HG02852 (cell line): ENCODE data around the gene PLBD2.

Experiments used
- ATAC-seq: cut with Tn5 transposase; IDR thresholded peaks from one replicate; pipeline ENCODE4 v1.9.1; 2021; ENCODE audit warnings: mild to moderate bottlenecking, moderate library complexity; ENCODE audit not compliant: unreplicated experiment

Gene PLBD2

DNA sequence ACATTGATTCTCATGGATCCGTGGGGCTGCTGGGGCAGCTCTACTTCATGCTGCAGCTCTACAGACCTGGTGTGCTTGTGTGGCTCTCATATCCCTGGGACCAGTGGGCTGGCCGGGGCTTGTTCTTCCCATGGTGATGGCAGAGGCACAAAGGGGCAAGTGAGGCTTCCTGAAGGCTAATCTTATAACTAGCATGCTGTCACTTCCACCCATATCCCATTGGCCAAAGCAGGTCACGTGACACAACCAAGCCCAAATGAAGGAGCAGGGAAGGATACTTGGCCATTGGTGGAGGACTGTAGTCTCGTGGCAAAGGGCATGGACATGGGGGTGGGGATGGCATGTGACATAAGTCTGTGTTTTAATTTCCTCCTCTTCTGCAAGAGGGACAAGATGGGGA, 9.9 kb downstream of the PLBD2 start:
- ATAC-seq: no peak

DNA sequence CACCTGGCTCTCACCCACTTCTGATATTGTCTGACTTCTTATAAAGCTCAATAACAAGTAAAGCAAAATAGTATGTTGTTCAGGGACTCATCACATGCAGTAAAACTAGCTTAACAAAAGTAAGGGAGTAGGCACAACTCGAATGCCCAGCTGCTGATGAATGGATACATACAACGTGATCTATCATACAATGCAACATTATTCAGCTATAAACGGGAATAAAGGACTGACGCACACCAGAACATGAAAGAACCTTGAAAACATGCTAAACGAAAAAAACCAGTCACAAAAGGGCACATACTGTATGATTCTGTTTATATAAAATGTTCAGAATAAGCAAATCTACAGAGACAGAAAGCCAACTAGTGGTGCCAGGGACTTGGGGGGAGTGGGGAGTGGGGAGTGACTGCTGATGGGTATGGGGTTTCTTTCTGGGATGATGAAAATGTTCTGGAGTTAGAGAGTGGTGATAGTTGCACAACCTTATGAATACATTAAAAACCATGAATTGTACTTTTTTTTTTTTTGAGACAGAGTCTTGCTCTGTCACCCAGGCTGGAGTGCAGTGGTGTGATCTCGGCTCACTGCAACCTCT, 11.1 kb downstream of the PLBD2 start:
- ATAC-seq: no peak

DNA sequence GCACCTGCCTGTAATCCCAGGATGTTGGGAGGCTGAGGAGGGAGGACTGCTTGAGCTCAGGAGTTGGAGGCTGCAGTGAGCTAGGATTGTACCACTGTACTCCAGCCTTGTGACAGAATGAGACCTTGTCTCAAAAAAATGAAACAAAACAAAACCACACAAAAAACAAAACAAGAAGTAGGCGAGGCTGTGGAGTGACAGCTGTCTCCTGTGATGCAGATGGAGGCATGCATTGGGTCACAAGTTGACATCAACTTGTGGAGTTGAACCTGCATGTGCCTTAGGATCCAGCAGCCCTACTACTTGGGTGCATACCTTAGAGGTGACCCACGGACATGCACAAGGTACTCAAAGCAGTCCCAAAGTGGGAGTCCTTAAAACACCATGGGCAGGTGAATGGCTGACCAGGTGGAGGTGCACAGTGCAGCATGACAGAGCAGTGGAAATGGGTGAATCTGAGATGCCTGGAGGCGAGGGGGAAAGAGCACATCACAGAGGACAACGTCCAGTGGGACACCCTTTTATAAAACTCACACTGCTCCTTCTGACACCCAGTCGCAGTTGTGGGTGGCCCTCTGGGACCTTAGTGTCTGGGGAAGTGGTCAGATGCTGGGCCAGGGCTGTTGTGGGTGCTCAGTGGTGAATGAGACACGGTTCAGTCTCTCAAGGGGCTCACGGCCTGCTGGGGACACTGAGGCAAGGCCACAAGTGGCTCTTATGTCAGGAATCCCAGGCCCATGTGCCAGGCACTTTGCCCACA, 12.7 kb downstream of the PLBD2 start:
- ATAC-seq: no peak

DNA sequence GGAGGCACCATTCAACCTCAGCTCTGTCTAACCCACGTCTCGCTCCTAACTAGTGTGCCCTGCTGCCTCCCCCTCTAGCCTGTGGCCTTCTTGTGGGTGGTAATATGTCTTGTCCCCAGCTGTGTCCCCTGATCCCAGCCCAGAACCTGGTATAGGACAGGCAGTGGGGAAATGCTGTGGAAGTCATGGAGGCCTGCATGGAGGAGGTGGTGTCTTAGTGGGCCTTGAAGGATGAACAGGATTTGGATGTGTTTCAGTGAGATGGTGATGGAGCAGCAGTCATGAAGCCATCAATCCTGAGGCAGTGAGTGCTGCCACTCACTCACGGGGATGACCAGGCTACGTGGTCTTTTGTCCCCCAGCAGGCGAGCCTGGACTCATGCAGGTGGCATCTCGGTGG, 13.4 kb downstream of the PLBD2 start:
- ATAC-seq: no peak

DNA sequence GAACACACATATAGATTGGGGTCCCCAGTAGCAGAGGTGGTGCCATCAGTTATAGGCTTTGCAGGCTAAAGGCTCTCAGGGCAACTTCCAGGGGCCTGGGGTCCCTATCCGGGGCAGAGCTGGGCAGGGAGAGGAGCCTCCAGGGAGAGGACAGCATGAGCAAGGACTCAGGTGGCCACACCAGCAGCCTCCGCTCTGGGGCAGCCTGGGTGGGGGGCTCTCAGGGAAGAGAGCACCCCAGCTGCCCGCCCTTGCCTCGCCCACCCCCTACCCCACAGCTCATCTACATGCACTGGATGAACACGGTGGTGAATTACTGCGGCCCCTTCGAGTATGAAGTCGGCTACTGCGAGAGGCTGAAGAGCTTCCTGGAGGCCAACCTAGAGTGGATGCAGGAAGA, 14.0 kb downstream of the PLBD2 start:
- ATAC-seq: no peak

DNA sequence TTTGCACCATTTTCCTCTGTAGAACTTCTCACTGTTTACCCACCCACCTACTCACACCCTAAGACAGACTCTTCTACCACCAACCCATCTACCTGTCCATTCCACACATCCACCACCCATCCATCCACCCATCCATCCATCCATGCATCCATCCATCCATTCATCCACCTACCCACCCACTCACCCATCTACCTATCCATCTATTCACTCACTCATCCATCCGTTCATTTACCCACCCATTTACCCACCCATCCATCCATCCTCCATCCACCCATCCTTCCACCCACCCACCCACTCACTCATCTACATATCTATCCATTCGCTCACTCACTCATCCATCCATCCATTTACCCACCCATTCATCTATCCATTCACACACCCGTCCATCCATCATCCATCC, 15.1 kb downstream of the PLBD2 start:
- no peak for ATAC-seq

DNA sequence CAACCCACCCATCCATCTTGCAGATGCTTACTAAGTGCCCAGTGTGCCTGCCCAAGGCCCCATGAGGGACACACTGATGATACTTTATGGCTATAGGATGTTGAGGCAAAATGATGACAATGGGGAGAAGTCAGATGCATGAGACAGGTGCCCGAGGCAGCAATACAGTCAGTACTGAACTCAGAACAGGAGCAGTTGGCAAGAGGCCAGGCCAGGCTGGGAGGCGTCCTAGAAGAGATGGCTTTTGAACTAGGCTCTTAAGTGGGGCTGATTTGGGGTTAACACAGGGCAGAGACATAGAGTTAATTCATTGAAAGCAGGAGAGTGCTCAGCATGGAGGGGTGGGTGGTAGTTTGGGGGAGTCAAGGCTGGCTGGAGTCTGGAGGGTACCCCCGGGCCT, 15.6 kb downstream of the PLBD2 start:
- ATAC-seq: no peak

DNA sequence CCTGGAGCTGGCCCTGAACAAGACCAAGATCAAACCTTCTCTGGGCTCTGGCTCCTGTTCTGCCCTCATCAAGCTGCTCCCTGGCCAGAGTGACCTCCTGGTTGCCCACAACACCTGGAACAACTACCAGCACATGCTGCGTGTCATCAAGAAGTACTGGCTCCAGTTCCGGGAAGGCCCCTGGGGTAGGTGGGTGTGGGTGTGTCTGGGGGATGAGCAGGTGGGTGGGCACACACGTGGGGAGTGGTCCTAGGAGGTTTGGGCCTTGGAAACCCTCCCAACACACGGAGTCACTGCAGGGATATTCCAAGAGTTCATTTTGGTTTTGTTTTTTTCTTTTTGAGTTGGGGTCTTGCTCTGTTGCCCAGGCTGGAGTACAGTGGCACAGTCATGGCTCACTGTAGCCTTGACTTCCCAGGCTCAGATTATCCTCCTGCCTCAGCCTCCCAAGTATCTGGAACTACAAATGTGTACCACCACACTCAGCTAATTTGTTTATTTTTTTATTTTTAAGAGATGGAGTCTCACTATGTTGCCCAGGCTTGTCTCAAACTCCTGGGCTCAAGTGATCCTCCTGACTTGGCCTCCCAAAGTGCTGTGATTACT, 16.5 kb downstream of the PLBD2 start:
- ATAC-seq: no peak

DNA sequence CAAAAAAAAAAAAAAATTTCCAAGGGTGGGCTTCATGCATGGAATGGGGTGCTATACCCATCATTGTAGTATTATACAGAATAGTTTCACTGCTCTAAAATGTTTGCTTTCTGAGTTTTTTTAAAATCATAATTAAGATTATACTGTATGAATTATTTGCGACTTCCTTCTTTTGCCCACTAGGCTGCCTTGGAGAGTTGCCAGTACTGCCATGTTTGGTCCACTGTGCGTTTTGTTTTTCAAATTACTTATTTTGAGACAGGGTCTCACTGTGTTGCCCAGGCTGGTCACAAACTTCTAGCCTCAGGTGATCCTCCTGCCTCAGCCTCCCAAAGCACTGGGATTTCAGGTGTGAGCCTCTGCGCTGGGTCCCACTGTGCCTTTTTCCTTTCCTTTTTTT, 19.9 kb downstream of the PLBD2 start:
- no peak for ATAC-seq

DNA sequence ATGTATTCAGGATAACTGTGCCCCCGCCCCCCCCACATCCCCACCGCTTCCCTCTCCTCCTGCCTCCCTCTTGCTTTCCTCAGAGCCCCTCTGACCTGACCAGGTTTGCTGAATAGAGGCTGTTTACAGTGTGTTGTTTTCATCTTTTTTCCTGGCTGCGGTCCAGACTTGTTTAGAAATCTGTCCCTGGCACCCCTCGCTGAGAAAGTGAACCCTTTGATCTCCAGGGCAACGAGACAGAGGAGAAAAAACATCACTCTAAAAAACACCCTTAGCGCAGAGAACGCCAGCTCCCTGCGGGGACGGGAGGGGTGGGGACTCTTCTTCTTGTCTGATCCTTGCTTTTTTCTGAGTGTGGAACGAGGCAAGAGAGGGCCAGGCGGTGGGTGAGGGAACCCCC, 22.8 kb downstream of the PLBD2 start:
- ATAC-seq: no peak

DNA sequence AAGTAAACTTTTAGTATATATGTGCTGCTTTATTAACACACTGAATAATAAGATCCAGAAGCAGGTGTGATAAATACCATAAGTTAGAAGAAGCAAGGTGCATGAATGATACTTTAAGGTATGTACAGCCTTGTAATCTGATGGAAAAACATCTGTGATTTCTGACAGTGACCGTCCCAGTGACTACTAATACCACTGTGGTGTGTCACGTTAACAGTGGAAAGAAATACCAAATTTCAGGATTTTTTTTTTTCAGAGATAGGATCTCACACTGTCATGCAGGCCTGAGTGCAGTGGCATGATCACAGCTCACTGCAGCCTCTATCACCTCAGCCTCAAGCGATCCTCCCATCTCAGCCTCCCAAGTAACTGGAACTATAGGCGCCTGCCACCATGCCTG, 23.8 kb downstream of the PLBD2 start:
- no peak for ATAC-seq

DNA sequence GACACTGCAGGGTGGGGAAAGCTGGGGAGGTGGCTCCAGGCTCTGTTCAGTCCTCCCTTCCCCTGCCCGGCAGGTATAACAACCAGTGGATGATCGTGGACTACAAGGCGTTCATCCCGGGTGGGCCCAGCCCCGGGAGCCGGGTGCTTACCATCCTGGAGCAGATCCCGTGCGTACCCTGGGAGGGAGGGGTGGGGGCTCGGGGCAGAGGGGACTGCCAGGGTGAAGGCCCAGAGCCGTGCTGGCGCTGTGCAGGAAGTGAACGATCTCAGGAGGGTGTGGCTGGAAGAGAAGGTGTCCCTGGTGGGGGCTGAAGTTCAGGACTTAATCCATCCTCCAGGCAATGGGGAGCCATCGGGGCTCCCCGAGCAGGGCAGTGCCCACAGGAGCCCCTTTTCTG, 26.4 kb downstream of the PLBD2 start:
- ATAC-seq: no peak

DNA sequence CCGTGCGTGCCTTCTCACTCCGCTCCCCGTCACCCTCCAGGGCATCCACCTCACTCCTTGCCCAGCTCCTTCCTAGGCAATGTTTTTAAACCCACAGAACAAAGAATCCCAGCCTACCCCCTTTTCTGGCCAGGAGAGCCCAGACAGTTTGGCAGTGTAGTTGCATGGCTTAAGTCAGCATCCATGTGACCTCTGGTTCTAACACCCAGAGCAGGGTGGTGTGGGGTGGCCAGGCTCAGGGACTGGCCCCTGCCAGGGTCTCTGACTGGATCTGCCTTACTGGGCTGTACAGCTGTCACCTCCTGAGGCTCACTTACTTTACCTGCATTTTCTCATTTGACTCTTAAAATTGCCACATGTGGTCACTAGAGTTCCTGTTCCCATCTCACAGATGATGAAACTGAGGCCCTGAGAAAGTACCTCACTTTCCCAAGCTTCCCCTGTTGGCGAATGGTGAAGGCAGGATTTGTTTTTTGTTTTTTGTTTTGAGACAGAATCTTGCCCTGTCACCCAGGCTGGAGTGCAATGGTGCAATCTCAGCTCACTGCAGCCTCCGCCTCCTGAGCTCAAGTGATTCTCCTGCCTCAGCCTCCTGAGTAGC, 27.0 kb downstream of the PLBD2 start:
- ATAC-seq: no peak

DNA sequence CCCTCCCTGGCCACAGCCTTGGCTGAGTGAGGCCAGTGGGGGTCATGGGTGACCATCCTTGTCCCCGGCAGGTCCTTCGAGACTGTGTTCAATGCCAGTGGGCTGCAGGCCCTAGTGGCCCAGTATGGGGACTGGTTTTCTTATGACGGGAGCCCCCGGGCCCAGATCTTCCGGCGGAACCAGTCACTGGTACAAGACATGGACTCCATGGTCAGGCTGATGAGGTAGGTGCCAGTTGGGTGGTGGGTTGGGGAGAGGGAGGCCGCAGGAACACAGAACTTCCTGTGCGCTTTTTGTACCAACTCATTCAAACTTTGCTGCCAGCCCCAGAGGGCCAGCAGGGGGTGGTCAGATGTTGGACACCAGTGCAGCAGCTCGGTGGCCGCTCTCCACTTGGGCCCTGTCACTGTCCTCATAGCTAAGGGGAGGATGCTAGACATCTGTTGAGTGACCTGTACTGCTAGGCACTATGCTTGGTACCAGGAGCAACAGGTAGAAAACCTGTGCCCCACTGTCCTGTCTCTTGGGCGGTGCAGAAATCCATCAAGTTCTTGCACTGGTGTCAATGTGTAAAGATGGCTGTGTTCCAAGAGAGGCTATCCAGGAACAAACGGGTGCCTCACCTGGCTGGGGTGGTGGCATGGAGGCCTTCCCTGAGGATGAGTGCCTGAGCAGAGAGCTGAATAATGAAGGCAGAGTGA, 28.6 kb downstream of the PLBD2 start:
- ATAC-seq: no peak

DNA sequence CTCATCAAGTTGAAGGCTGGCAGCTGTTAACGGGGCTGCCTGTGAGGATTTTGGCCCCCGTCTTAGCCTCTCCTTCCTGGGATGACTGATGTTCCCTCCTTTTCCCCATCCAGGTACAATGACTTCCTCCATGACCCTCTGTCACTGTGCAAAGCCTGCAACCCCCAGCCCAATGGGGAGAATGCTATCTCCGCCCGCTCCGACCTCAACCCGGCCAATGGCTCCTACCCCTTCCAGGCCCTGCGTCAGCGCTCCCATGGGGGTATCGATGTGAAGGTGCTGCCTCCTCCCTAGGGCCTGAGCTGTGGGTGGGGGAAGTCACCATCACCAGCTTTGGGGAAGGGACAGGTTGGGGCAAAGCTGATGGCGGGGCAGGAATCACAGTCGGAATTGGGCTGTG, 29.2 kb downstream of the PLBD2 start:
- no peak for ATAC-seq

DNA sequence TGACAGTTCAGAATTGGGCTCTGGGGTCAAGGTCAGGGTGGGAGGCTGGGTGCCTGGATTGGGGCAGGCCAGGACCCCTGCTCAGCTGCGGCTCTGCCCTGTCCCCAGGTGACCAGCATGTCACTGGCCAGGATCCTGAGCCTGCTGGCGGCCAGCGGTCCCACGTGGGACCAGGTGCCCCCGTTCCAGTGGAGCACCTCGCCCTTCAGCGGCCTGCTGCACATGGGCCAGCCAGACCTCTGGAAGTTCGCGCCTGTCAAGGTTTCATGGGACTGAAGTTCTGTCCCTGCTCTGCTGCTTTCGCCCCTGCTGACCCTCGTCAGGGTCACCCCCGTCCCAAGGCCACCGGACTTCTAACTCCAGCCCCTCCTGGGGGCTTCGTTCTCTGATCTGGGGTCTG, 30.0 kb downstream of the PLBD2 start:
- no peak for ATAC-seq

DNA sequence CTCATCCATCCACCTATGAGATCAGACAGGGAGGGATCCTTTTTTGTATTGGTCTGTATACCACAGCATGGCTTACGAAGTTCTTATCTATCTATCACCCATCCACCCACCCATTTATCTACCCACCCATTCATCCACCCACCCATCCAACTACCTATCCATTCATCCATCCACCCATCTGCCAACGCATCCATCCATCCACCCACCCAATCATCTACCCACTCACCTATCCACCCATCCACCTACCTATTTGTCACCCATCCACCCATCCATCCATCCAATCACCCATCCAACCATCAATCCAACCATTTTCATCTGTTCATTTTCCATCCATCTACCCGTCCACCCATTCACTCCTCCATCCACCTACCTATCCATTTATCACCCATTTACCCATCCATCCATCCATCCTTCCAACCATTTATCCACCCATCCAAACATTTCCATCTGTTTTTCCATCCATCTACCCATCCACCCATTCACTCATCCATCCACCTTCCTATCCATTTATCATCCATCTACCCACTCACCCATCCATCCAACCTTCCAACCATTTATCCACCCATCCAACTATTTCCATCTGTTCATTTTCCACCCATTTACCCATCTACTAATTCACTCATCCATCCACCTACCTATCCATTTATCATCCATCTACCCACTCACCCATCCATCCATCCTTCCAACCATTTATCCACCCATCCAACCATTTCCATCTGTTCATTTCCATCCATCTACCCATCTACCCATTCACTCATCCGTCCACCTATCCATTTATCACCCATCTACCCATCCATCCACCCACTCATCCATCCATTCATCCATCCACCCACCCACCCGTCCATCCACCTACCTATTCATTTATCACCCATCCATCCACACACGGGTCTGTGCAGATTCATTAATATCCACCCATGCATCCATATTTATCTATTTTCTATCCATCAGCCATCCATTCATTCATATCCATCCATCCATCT, 32.0 kb downstream of the PLBD2 start:
- ATAC-seq: no peak

DNA sequence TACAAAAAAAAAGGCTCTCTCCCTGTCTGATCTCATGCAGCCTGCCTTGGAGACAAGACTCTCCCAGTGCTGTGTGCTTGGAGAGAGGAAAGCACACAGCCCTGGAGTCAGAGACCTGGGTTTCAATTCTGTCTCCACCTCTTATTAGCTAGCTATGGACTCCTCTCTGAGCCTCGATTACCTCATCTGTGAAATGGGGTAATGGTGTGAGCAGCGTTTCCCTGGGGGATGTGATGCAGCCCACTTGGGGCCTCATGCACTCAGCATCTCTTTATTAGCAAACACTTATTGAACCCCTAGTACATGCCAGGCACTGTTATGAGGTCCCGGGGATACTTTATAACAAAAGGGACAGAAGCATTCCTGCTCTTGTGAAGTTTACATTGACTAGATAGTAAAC, 32.8 kb downstream of the PLBD2 start:
- no peak for ATAC-seq

DNA sequence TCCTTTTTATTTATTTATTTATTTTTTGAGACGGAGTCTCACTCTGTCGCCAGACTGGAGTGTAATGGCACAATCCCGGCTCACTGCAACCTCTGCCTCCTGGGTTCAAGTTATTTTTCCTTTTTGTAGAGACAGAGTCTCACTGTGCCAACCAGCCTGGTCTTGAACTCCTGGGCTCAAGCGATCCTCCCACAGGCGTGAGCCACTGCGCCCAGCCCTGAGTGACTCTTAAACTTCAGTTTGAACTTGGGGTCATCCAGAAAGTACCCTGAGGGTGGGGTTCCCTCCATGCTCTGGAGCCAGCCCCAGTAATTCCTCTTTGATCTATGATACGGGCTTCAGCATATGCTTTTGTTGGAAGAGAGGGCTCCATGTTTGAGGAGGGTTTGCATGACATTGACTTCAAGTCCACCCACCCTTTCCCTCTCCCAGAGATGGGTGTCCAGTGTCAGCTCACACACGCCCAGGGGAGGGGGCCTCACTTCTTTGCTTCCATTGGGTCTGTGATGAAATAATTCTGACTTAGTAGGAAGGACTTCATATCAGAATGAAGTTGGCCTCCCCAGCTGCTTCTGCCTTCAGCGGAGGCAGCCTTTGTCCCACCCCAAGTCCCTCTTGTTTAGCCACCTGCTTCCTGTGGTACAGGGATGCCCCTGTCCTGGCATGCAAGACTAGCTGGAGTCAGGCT, 33.4 kb downstream of the PLBD2 start:
- ATAC-seq: no peak

DNA sequence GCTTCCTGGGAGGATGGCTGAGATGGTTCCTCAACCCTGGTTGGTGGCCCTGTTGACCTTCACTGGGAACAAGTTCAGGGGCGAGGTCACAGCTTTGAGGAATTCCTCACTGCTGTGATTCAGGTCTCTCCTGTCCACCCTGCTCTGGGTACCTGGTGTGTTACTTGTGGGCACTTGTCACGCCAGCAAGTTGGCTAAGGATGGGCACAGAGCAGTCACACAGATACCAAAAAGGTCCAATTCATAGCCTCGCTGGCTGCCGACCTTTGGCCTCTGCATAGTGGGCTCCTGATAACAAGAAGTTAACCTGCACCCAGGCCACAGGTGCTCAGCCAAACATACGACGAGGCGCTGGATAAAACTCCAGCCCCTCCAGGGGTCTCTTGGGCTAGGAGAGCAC, 34.1 kb downstream of the PLBD2 start:
- ATAC-seq: no peak
